IMR-90 (cell line): ENCODE data around the gene KRTAP10-1. TPM values are rescaled to one million over a fixed set of nuclear protein-coding genes. Genes with fewer than 3 reads are reported as not detected.

Experiments used
- ATAC-seq: fragments of 200-7000 bp; cut with Tn5 transposase; 2 replicates; pipeline ENCODE4 v1.9.1; 2020; ENCODE audit warnings: low read depth, mild to moderate bottlenecking, moderate library complexity
- BruUV-seq: library from RNA; stranded (reverse); fragments of 400-500 nt; replicated peaks from 2 replicates; lab custom pipeline; 2021; lab: Mats Ljungman, UMichigan
- CTCF ChIA-PET: fragments of 300-600 bp; formaldehyde crosslinking; extraction: SDS; loops from one replicate; lab custom pipeline; 2021; ENCODE audit warnings: antibody characterized with exemption; lab: Yijun Ruan, JAX
- POLR2A ChIA-PET: fragments of 300-600 bp; sonication (Branson Sonifier 250); formaldehyde crosslinking; loops from one replicate; lab custom pipeline; 2022; ENCODE audit warnings: antibody characterized with exemption; ENCODE audit not compliant: unreplicated experiment; lab: Charles Lee
- DNase-seq: peaks from one replicate; pipeline ENCODE4 v3.0.0; 2013
- H2AFZ ChIP-seq: replicated peaks from 2 replicates; pipeline ENCODE3; 2013; ENCODE audit warnings: low read length, mild to moderate bottlenecking; ENCODE audit not compliant: poor library complexity
- H2AK5ac ChIP-seq: 2 replicates; pipeline ENCODE4 v1.6.1; 2013; ENCODE audit warnings: low read depth, low read length, inconsistent platforms
- H2AK9ac ChIP-seq: replicated peaks from 2 replicates; pipeline ENCODE3; 2013; ENCODE audit warnings: mild to moderate bottlenecking, low read depth, low read length, moderate library complexity; ENCODE audit not compliant: poor library complexity
- H2BK120ac ChIP-seq: 2 replicates; pipeline ENCODE4 v1.6.1; 2013; ENCODE audit warnings: low read depth, low read length, inconsistent platforms
- H2BK15ac ChIP-seq: 3 replicates; pipeline ENCODE4 v1.6.1; 2013; ENCODE audit warnings: low read depth, low read length, inconsistent platforms
- H2BK20ac ChIP-seq: 2 replicates; pipeline ENCODE4 v1.6.1; 2013; ENCODE audit warnings: low read depth, mild to moderate bottlenecking, inconsistent platforms, low read length, moderate library complexity
- H2BK5ac ChIP-seq: 2 replicates; pipeline ENCODE4 v1.6.1; 2013; ENCODE audit warnings: mild to moderate bottlenecking, low read depth, low read length, inconsistent platforms; ENCODE audit not compliant: poor library complexity, severe bottlenecking
- H3K14ac ChIP-seq: replicated peaks from 2 replicates; pipeline ENCODE4 v1.6.1; 2013; ENCODE audit warnings: low read depth, low read length, inconsistent platforms
- H3K18ac ChIP-seq: 2 replicates; pipeline ENCODE4 v1.6.1; 2013; ENCODE audit warnings: low read depth, low read length, control low read depth
- H3K23ac ChIP-seq: 2 replicates; pipeline ENCODE4 v1.6.1; 2013; ENCODE audit warnings: low read depth, low read length, inconsistent platforms
- H3K27ac ChIP-seq: 2 replicates; pipeline ENCODE4 v1.5.1; 2013; ENCODE audit warnings: mild to moderate bottlenecking, control low read depth, low read length; ENCODE audit not compliant: insufficient read depth
- H3K27me3 ChIP-seq: 2 replicates; pipeline ENCODE4 v1.6.1; 2013; ENCODE audit warnings: low read length; ENCODE audit not compliant: control insufficient read depth, insufficient read depth
- H3K36me3 ChIP-seq: 2 replicates; pipeline ENCODE4 v1.6.1; 2013; ENCODE audit warnings: low read length, mixed read lengths; ENCODE audit not compliant: control insufficient read depth, insufficient read depth
- H3K4ac ChIP-seq: 2 replicates; pipeline ENCODE4 v1.6.1; 2013; ENCODE audit warnings: low read depth, low read length, inconsistent platforms
- H3K4me1 ChIP-seq: 2 replicates; pipeline ENCODE4 v1.6.1; 2013; ENCODE audit warnings: low read length, mixed read lengths; ENCODE audit not compliant: control insufficient read depth, insufficient read depth
- H3K4me2 ChIP-seq: 2 replicates; pipeline ENCODE4 v1.6.1; 2013; ENCODE audit warnings: low read depth, mild to moderate bottlenecking, control low read depth, low read length, moderate library complexity
- H3K4me3 ChIP-seq: 2 replicates; pipeline ENCODE4 v1.5.1; 2013; ENCODE audit warnings: low read depth, mild to moderate bottlenecking, control low read depth, low read length, moderate library complexity; ENCODE audit not compliant: insufficient read depth
- H3K56ac ChIP-seq: 2 replicates; pipeline ENCODE4 v1.6.1; 2013; ENCODE audit warnings: low read length, inconsistent platforms; ENCODE audit not compliant: insufficient read depth; ENCODE audit errors: extremely low read depth
- H3K79me1 ChIP-seq, 2 experiments: 2 replicates each; pipeline ENCODE4 v1.6.1; 2013; ENCODE audit warnings: low read length in 2 of 2, inconsistent platforms in 1 of 2, low read depth in 1 of 2
- H3K9ac ChIP-seq: 2 replicates; pipeline ENCODE4 v1.6.1; 2013; ENCODE audit warnings: low read depth, low read length, control low read depth
- H3K9me1 ChIP-seq: 2 replicates; pipeline ENCODE4 v1.6.1; 2013; ENCODE audit warnings: low read length, inconsistent platforms; ENCODE audit not compliant: insufficient read depth
- H3K9me3 ChIP-seq: 2 replicates; pipeline ENCODE4 v1.6.1; 2013; ENCODE audit warnings: low read length; ENCODE audit not compliant: control insufficient read depth, insufficient read depth
- H4K20me1 ChIP-seq: 2 replicates; pipeline ENCODE4 v1.6.1; 2013; ENCODE audit warnings: low read length, inconsistent platforms; ENCODE audit not compliant: insufficient read depth
- H4K5ac ChIP-seq: 2 replicates; pipeline ENCODE4 v1.6.1; 2013; ENCODE audit warnings: mild to moderate bottlenecking, low read depth, low read length, control low read depth
- H4K8ac ChIP-seq, 2 experiments: 2 replicates each; pipeline ENCODE4 v1.6.1; 2013; ENCODE audit warnings: low read depth in 2 of 2, low read length in 2 of 2, control low read depth in 1 of 2, inconsistent platforms in 1 of 2
- H4K91ac ChIP-seq: 2 replicates; pipeline ENCODE4 v1.6.1; 2013; ENCODE audit warnings: low read depth, low read length, inconsistent platforms; ENCODE audit not compliant: insufficient read depth
- MXI1 ChIP-seq: IDR thresholded peaks from 2 replicates; pipeline ENCODE4 v1.6.1; 2012; ENCODE audit warnings: low read depth, mild to moderate bottlenecking, low read length, moderate library complexity, borderline replicate concordance
- NFE2L2 ChIP-seq: fragments of 150-350 bp; IDR thresholded peaks from 2 replicates; pipeline ENCODE4 v1.6.1; 2016; ENCODE audit warnings: low read depth, mild to moderate bottlenecking, low read length
- POLR2A ChIP-seq: IDR thresholded peaks from 2 replicates; pipeline ENCODE4 v1.6.1; 2012; ENCODE audit warnings: mild to moderate bottlenecking, low read depth, low read length
- USF2 ChIP-seq: fragments of 150-350 bp; IDR thresholded peaks from 2 replicates; pipeline ENCODE4 v1.6.1; 2017; ENCODE audit warnings: mild to moderate bottlenecking, antibody characterized with exemption, low read length, low read depth
- WGBS, 2 experiments: methylation state at CpG; one replicate each; pipeline versions ENCODE4 v1.1.5 to v1.1.7; 2013; ENCODE audit warnings: missing lambda C conversion rate in 2 of 2; ENCODE audit not compliant: insufficient read length in 1 of 2; ENCODE audit errors: extremely low coverage in 2 of 2; 5-methylcytosine and 5-hydroxymethylcytosine counted together
- dilution Hi-C: fragments of 300-500 bp; cut with HindIII; formaldehyde crosslinking; loops from one replicate; pipeline ENCODE4 v1.14.3; 2018; ENCODE audit warnings: low sequenced_read_pairs; ENCODE audit not compliant: unreplicated experiment
- in situ Hi-C: fragments of 300-500 bp; cut with MboI; formaldehyde crosslinking; loops from 3 replicates; pipeline ENCODE4 v1.14.3; 2019; ENCODE audit warnings: low sequenced_read_pairs, inconsistent platforms, mixed read lengths
- intact Hi-C: fragments of 100-400 bp; cut with micrococcal nuclease; formaldehyde crosslinking; loops from 2 replicates; pipeline ENCODE4 v1.10.0; 2022
- polyA plus RNA-seq, 3 experiments: library from polyadenylated mRNA; depleted of rRNA; stranded (reverse); fragments of >200 nt; gene quantifications; 2 replicates each; pipeline ENCODE4 v1.2.3, GENCODE V29; 2012; ENCODE audit warnings: low replicate concordance in 1 of 3
- total RNA-seq: library from RNA; depleted of rRNA; stranded (reverse); fragments of >200 nt; gene quantifications from 2 replicates; pipeline ENCODE4 v1.2.3, GENCODE V29; 2012

Gene KRTAP10-1
- total and polyA plus RNA-seq, 2 of the 4 experiments (the other 2 are of a cell fraction), result not detected

- Histone ChIP-seq H4K91ac (no peak overlapping the region), H3K4me1 (no peaks in the 10 kb centered on the region), H3K56ac (no peak overlapping the region), H3K14ac (no peak overlapping the region), H3K18ac (no peak overlapping the region), H3K79me1 (no peaks in the 10 kb centered on the region), H2BK20ac (no peak overlapping the region), H2BK120ac (no peak overlapping the region), H2AFZ (no peak overlapping the region), H3K4me3 (no peak overlapping the region), H4K5ac (no peak overlapping the region), H4K8ac (no peak overlapping the region), H3K27ac (no peak overlapping the region), H3K27me3 (peaks cover 26% of the 10 kb centered on the region), H3K9me3 (peaks cover 9% of the 10 kb centered on the region), H3K4ac (no peak overlapping the region), H2AK9ac (no peak overlapping the region), H2BK5ac (no peak overlapping the region), H3K36me3 (no peaks in the 10 kb centered on the region), H4K20me1 (no peaks in the 10 kb centered on the region), H3K4me2 (no peak overlapping the region), H2AK5ac (no peak overlapping the region), H2BK15ac (no peak overlapping the region), H3K23ac (no peak overlapping the region), H3K9me1 (no peaks in the 10 kb centered on the region), H3K9ac (no peak overlapping the region)
- ATAC-seq, result no peak
- in situ Hi-C loops (no loop called here), dilution Hi-C loops (no loop called here), intact Hi-C loops (no loop called here)
- no peak for DNase-seq
- ChIA-PET POLR2A (no interaction called here), CTCF (no interaction called here)
- BruUV-seq, result no TSS peak
- TF ChIP-seq POLR2A, result no peak
- TF ChIP-seq NFE2L2, result no peak
- no peak for TF ChIP-seq MXI1
- no peak for TF ChIP-seq USF2
- WGBS, 2 experiments, result 55% methylated on average over 12 of the region's 27 CpGs; no CpG with 5 or more reads in 1 of the 2 experiments
Measured at GRCh38 chr21:44498280-44499210, 41.5 kb downstream of the KRTAP10-1 start.
